Neuronal stem cell (in vitro differentiated cells): ENCODE data around the gene POMT2.

Experiments
- DNase-seq: peaks from one replicate; pipeline ENCODE4 v3.0.0-alpha.2; 2013; ENCODE audit warnings: low spot score
- H2AFZ ChIP-seq: one replicate; pipeline ENCODE4 v1.6.1; 2013; ENCODE audit warnings: mild to moderate bottlenecking, low read length, inconsistent platforms
- H2AK5ac ChIP-seq: 2 replicates; pipeline ENCODE4 v1.6.1; 2013; ENCODE audit warnings: low read depth, mild to moderate bottlenecking, inconsistent platforms, low read length, moderate library complexity, mixed read lengths
- H2BK120ac ChIP-seq: 2 replicates; pipeline ENCODE4 v1.6.1; 2013; ENCODE audit warnings: low read depth, mild to moderate bottlenecking, inconsistent platforms, low read length, moderate library complexity, mixed read lengths
- H2BK12ac ChIP-seq: one replicate; pipeline ENCODE4 v1.6.1; 2013; ENCODE audit warnings: low read length, inconsistent platforms
- H2BK15ac ChIP-seq: 2 replicates; pipeline ENCODE4 v1.6.1; 2013; ENCODE audit warnings: mild to moderate bottlenecking, low read length, inconsistent platforms, mixed read lengths
- H2BK5ac ChIP-seq: one replicate; pipeline ENCODE4 v1.6.1; 2013; ENCODE audit warnings: inconsistent platforms, mild to moderate bottlenecking, low read length, moderate library complexity
- H3K14ac ChIP-seq: one replicate; pipeline ENCODE4 v1.6.1; 2013; ENCODE audit warnings: low read length, inconsistent platforms
- H3K18ac ChIP-seq: 2 replicates; pipeline ENCODE4 v1.6.1; 2013; ENCODE audit warnings: low read length, inconsistent platforms
- H3K23ac ChIP-seq: 2 replicates; pipeline ENCODE4 v1.6.1; 2013; ENCODE audit warnings: low read depth, mild to moderate bottlenecking, mixed read lengths, low read length, inconsistent platforms; ENCODE audit not compliant: poor library complexity
- H3K27ac ChIP-seq: replicated peaks from 3 replicates; pipeline ENCODE4 v1.5.1; 2013; ENCODE audit warnings: low read length, inconsistent platforms
- H3K27me3 ChIP-seq, 3 experiments: 2 replicates each; pipeline ENCODE4 v1.6.1; 2013; ENCODE audit warnings: low read length in 3 of 3, mild to moderate bottlenecking in 2 of 3, inconsistent platforms in 1 of 3, low read depth in 1 of 3, mixed read lengths in 1 of 3, moderate library complexity in 1 of 3; ENCODE audit not compliant: control insufficient read depth in 3 of 3, insufficient read depth in 3 of 3
- H3K36me3 ChIP-seq, 2 donors: replicated peaks in 1 of 2; 2 replicates each; pipeline ENCODE4 v1.6.1; 2013; ENCODE audit warnings: low read length in 2 of 2; ENCODE audit not compliant: control insufficient read depth in 2 of 2, insufficient read depth in 2 of 2
- H3K4ac ChIP-seq: 2 replicates; pipeline ENCODE4 v1.6.1; 2013; ENCODE audit warnings: inconsistent platforms, mild to moderate bottlenecking, low read length, moderate library complexity
- H3K4me1 ChIP-seq, 2 donors: 1 replicate in 1 of 2; 2 replicates in 1 of 2; pipeline ENCODE4 v1.6.1; 2013; ENCODE audit warnings: low read length in 2 of 2, low read depth in 1 of 2; ENCODE audit not compliant: control insufficient read depth in 2 of 2, insufficient read depth in 1 of 2
- H3K4me2 ChIP-seq: one replicate; pipeline ENCODE4 v1.6.1; 2013; ENCODE audit warnings: mild to moderate bottlenecking, low read length, inconsistent platforms; ENCODE audit not compliant: insufficient read depth, poor library complexity, severe bottlenecking
- H3K4me3 ChIP-seq, 2 donors: 2 replicates each; pipeline ENCODE4 v1.5.1; 2013; ENCODE audit warnings: low read length in 2 of 2, mild to moderate bottlenecking in 2 of 2, inconsistent platforms in 1 of 2, moderate library complexity in 1 of 2
- H3K79me1 ChIP-seq: one replicate; pipeline ENCODE4 v1.6.1; 2013; ENCODE audit warnings: low read depth, mild to moderate bottlenecking, inconsistent platforms, low read length, moderate library complexity
- H3K9ac ChIP-seq: one replicate; pipeline ENCODE4 v1.6.1; 2013; ENCODE audit warnings: mild to moderate bottlenecking, low read depth, low read length, inconsistent platforms; ENCODE audit not compliant: poor library complexity
- H3K9me3 ChIP-seq, 2 donors: replicated peaks in 1 of 2; 2 replicates each; pipeline versions ENCODE3 to v1.6.1; 2013; ENCODE audit warnings: low read length in 2 of 2, mild to moderate bottlenecking in 2 of 2, inconsistent platforms in 1 of 2, low read depth in 1 of 2, mixed read lengths in 1 of 2, moderate library complexity in 1 of 2; ENCODE audit not compliant: control insufficient read depth in 2 of 2, insufficient read depth in 1 of 2
- H4K8ac ChIP-seq: one replicate; pipeline ENCODE4 v1.6.1; 2013; ENCODE audit warnings: low read depth, mild to moderate bottlenecking, inconsistent platforms, low read length, moderate library complexity
- H4K91ac ChIP-seq: one replicate; pipeline ENCODE4 v1.6.1; 2013; ENCODE audit warnings: low read length, low read depth, mild to moderate bottlenecking, inconsistent platforms; ENCODE audit not compliant: poor library complexity
- WGBS, 2 donors: extraction: QIAGEN DNeasy Blood & Tissue Kit; methylation state at CpG; one replicate each; pipeline ENCODE4 v1.1.7; 2013; ENCODE audit warnings: missing lambda C conversion rate in 2 of 2, mixed read lengths in 1 of 2; ENCODE audit not compliant: insufficient read length in 2 of 2, insufficient replicate concordance in 1 of 2; ENCODE audit errors: extremely low coverage in 2 of 2; 5-methylcytosine and 5-hydroxymethylcytosine counted together

POMT2 gene

GRCh38 chr14:77340389-77340788 lies 19.7 kb upstream of the POMT2 start:
- Histone ChIP-seq H3K23ac (no peak overlapping the region), H3K4ac (no peak overlapping the region), H3K4me3 (no peak overlapping the region), H3K27me3 (no peaks in the 10 kb centered on the region), H2AFZ (no peak overlapping the region), H2BK15ac (no peak overlapping the region), H2BK120ac (no peak overlapping the region), H3K18ac (no peak overlapping the region), H3K36me3 (peaks cover 8 to 64% of the 10 kb centered on the region in 2 donors), H3K79me1 (no peaks in the 10 kb centered on the region), H3K9ac (no peak overlapping the region), H3K4me2 (no peak overlapping the region), H2BK5ac (no peak overlapping the region), H3K14ac (no peak overlapping the region), H2BK12ac (no peak overlapping the region), H4K91ac (no peak overlapping the region), H3K4me1 (peaks cover 0 to 1% of the 10 kb centered on the region in 2 donors), H3K27ac (no peak overlapping the region), H3K9me3 (no peaks in the 10 kb centered on the region), H2AK5ac (no peak overlapping the region), H4K8ac (no peak overlapping the region)
- WGBS, 2 donors, result no CpG with 5 or more reads among the region's 4 CpGs
- no peak for DNase-seq

GRCh38 chr14:77339407-77339806 lies 18.7 kb upstream of the POMT2 start:
- Histone ChIP-seq H2AFZ (no peak overlapping the region), H3K14ac (no peak overlapping the region), H2BK15ac (no peak overlapping the region), H2BK5ac (no peak overlapping the region), H2BK120ac (no peak overlapping the region), H2AK5ac (no peak overlapping the region), H3K79me1 (no peaks in the 10 kb centered on the region), H3K4me3 (no peak overlapping the region), H3K9me3 (no peaks in the 10 kb centered on the region), H3K4ac (no peak overlapping the region), H2BK12ac (no peak overlapping the region), H4K8ac (no peak overlapping the region), H3K27ac (no peak overlapping the region), H3K27me3 (no peaks in the 10 kb centered on the region), H3K4me1 (peaks cover 0 to 1% of the 10 kb centered on the region in 2 donors), H3K36me3 (peaks cover 8 to 60% of the 10 kb centered on the region in 2 donors), H3K23ac (no peak overlapping the region), H3K9ac (no peak overlapping the region), H3K4me2 (no peak overlapping the region), H4K91ac (no peak overlapping the region), H3K18ac (no peak overlapping the region)
- WGBS, 2 donors, result no CpG with 5 or more reads among the region's 1 CpG
- no peak for DNase-seq

GRCh38 chr14:77338302-77338701 lies 17.6 kb upstream of the POMT2 start:
- Histone ChIP-seq H3K14ac (no peak overlapping the region), H2BK120ac (no peak overlapping the region), H3K9me3 (no peaks in the 10 kb centered on the region), H3K4me2 (no peak overlapping the region), H2BK5ac (no peak overlapping the region), H3K79me1 (no peaks in the 10 kb centered on the region), H2AK5ac (no peak overlapping the region), H3K27me3 (no peaks in the 10 kb centered on the region), H2AFZ (no peak overlapping the region), H2BK15ac (no peak overlapping the region), H3K18ac (no peak overlapping the region), H3K4me3 (no peak overlapping the region), H3K27ac (no peak overlapping the region), H3K9ac (no peak overlapping the region), H4K8ac (no peak overlapping the region), H3K23ac (no peak overlapping the region), H3K36me3 (peaks cover 8 to 54% of the 10 kb centered on the region in 2 donors), H2BK12ac (no peak overlapping the region), H4K91ac (no peak overlapping the region), H3K4me1 (no peaks in the 10 kb centered on the region), H3K4ac (no peak overlapping the region)
- no peak for DNase-seq
- no CpG with 5 or more reads among the region's 2 CpGs for WGBS, 2 donors

GRCh38 chr14:77337880-77338279 lies 17.2 kb upstream of the POMT2 start:
- H3K9ac ChIP-seq, result no peak overlapping the region
- DNase-seq, result no peak
- no peak overlapping the region for H2BK12ac ChIP-seq
- H3K27me3 ChIP-seq, result no peaks in the 10 kb centered on the region
- H2AFZ ChIP-seq, result no peak overlapping the region
- no peak overlapping the region for H3K18ac ChIP-seq
- no peak overlapping the region for H2BK120ac ChIP-seq
- no peak overlapping the region for H4K91ac ChIP-seq
- H3K4me1 ChIP-seq, result no peaks in the 10 kb centered on the region
- no peak overlapping the region for H3K23ac ChIP-seq
- no peak overlapping the region for H3K27ac ChIP-seq
- H2BK5ac ChIP-seq, result no peak overlapping the region
- H3K36me3 ChIP-seq, result peaks cover 8 to 50% of the 10 kb centered on the region in 2 donors
- H3K4ac ChIP-seq, result no peak overlapping the region
- no CpG with 5 or more reads among the region's 3 CpGs for WGBS, 2 donors
- H3K79me1 ChIP-seq, result no peaks in the 10 kb centered on the region
- H3K9me3 ChIP-seq, result no peaks in the 10 kb centered on the region
- H4K8ac ChIP-seq, result no peak overlapping the region
- H3K4me2 ChIP-seq, result no peak overlapping the region
- no peak overlapping the region for H3K14ac ChIP-seq
- no peak overlapping the region for H3K4me3 ChIP-seq
- no peak overlapping the region for H2AK5ac ChIP-seq
- no peak overlapping the region for H2BK15ac ChIP-seq
